GM12878 (cell line): ENCODE results near the gene CACNG8. TPM values are rescaled to one million over a fixed set of nuclear protein-coding genes. Genes with fewer than 3 reads are reported as not detected.

Source experiments
- ATAC-seq: fragments of 200-7000 bp; cut with Tn5 transposase; 3 replicates; pipeline ENCODE4 v1.9.1; 2020; ENCODE audit warnings: mild to moderate bottlenecking, moderate library complexity
- BruUV-seq: library from RNA; stranded (reverse); fragments of 400-500 nt; replicated peaks from 2 replicates; lab custom pipeline; 2021; lab: Mats Ljungman, UMichigan
- CTCF ChIA-PET: fragments of 300-600 bp; sonication (Branson Sonifier 250); formaldehyde crosslinking; extraction: SDS; loops from one replicate; lab custom pipeline; 2021; ENCODE audit warnings: inconsistent platforms; lab: Yijun Ruan, JAX
- POLR2A ChIA-PET: fragments of 350-600 bp; formaldehyde crosslinking; extraction: SDS; loops from one replicate; lab custom pipeline; 2021; ENCODE audit warnings: inconsistent platforms; lab: Charles Lee
- RAD21 ChIA-PET: fragments of 300-600 bp; sonication (Branson Sonifier 250); formaldehyde crosslinking; loops from one replicate; lab custom pipeline; 2023; ENCODE audit warnings: antibody characterized with exemption; ENCODE audit not compliant: unreplicated experiment; lab: Charles Lee
- SMC1A ChIA-PET: fragments of 300-600 bp; sonication (Branson Sonifier 250); formaldehyde crosslinking; loops from one replicate; lab custom pipeline; 2023; ENCODE audit not compliant: unreplicated experiment, uncharacterized antibody; lab: Charles Lee
- DNase-seq: peaks from one replicate; pipeline ENCODE4 v3.0.0-alpha.2; 2011; ENCODE audit warnings: low read depth, low spot score
- FAIRE-seq: peaks from 3 replicates; lab custom pipeline; 2011; peaks lifted over from hg19 to GRCh38; lab: Jason Lieb, UNC
- H2AFZ ChIP-seq: 2 replicates; pipeline ENCODE4 v1.6.0; 2011; ENCODE audit warnings: low read depth, low read length, control low read depth; ENCODE audit not compliant: control insufficient read depth
- H3K27ac ChIP-seq: 2 replicates; pipeline ENCODE4 v1.5.1; 2011; ENCODE audit warnings: control low read depth; ENCODE audit not compliant: control insufficient read depth, insufficient read depth
- H3K27me3 ChIP-seq, 2 experiments: replicated peaks in 1 of 2; 2 replicates each; pipeline versions ENCODE4 v1.6.0 to v1.6.1; 2011; ENCODE audit warnings: low read length in 1 of 2; ENCODE audit not compliant: control insufficient read depth in 2 of 2, insufficient read depth in 2 of 2
- H3K36me3 ChIP-seq, 2 experiments: 2 replicates each; pipeline ENCODE4 v1.5.1; 2011; ENCODE audit warnings: low read length in 1 of 2; ENCODE audit not compliant: control insufficient read depth in 2 of 2, insufficient read depth in 2 of 2
- H3K4me1 ChIP-seq: 2 replicates; pipeline ENCODE4 v1.6.1; 2011; ENCODE audit warnings: mild to moderate bottlenecking, low read length, moderate library complexity, mixed read lengths; ENCODE audit not compliant: control insufficient read depth, insufficient read depth
- H3K4me2 ChIP-seq: 2 replicates; pipeline ENCODE4 v1.6.0; 2011; ENCODE audit warnings: control low read depth; ENCODE audit not compliant: control insufficient read depth, insufficient read depth
- H3K4me3 ChIP-seq: fragments of 200-600 bp; sonication (generic); 2 replicates; pipeline ENCODE4 v1.5.1; 2016
- H3K79me2 ChIP-seq: 2 replicates; pipeline ENCODE4 v1.6.0; 2011; ENCODE audit warnings: low read length; ENCODE audit not compliant: control insufficient read depth, insufficient read depth
- H3K9ac ChIP-seq: 2 replicates; pipeline ENCODE4 v1.8.0; 2011; ENCODE audit warnings: low read length, control low read depth, mixed read lengths; ENCODE audit not compliant: control insufficient read depth, insufficient read depth
- H3K9me3 ChIP-seq: replicated peaks from 3 replicates; pipeline ENCODE4 v1.5.1; 2011; ENCODE audit warnings: mild to moderate bottlenecking, low read length; ENCODE audit not compliant: control insufficient read depth, insufficient read depth
- H4K20me1 ChIP-seq: 2 replicates; pipeline ENCODE4 v1.6.0; 2011; ENCODE audit not compliant: control insufficient read depth, insufficient read depth
- CBFB ChIP-seq: IDR thresholded peaks from 2 replicates; pipeline ENCODE4 v1.6.1; 2016; ENCODE audit warnings: antibody characterized with exemption, low read depth
- CEBPB ChIP-seq, 2 experiments: fragments of 150-350 bp in 1 of 2; IDR thresholded peaks; 2 replicates each; pipeline ENCODE4 v1.6.1; 2012 to 2014; ENCODE audit warnings: low read depth in 2 of 2, low read length in 2 of 2, borderline replicate concordance in 1 of 2, inconsistent platforms in 1 of 2
- FOS ChIP-seq: IDR thresholded peaks from 3 replicates; pipeline ENCODE4 v1.6.1; 2011; ENCODE audit warnings: borderline replicate concordance; ENCODE audit not compliant: insufficient read length; ENCODE audit errors: extremely low read depth
- FOXM1 ChIP-seq: IDR thresholded peaks from 2 replicates; pipeline ENCODE4 v1.6.1; 2012; ENCODE audit warnings: low read depth, mild to moderate bottlenecking, inconsistent platforms, low read length, moderate library complexity
- IRF5 ChIP-seq: fragments of 450-650 bp; IDR thresholded peaks from 2 replicates; pipeline ENCODE4 v1.6.1; 2017; ENCODE audit warnings: borderline replicate concordance
- KAT2A ChIP-seq: conservative IDR thresholded peaks from 2 replicates; pipeline ENCODE4 v1.6.1; 2011; ENCODE audit warnings: low read depth, low read length; ENCODE audit not compliant: control insufficient read depth
- KDM1A ChIP-seq: fragments of 200-600 bp; sonication (generic); IDR thresholded peaks from 2 replicates; pipeline ENCODE4 v1.6.1; 2016; ENCODE audit warnings: borderline replicate concordance
- NBN ChIP-seq: fragments of 450-650 bp; IDR thresholded peaks from 2 replicates; pipeline ENCODE4 v1.6.1; 2016
- NR2C2 ChIP-seq: IDR thresholded peaks from 2 replicates; pipeline ENCODE4 v1.6.1; 2011; ENCODE audit warnings: borderline replicate concordance, low read depth; ENCODE audit not compliant: control insufficient read depth, insufficient read length
- RBBP5 ChIP-seq: fragments of 200-600 bp; sonication (generic); conservative IDR thresholded peaks from 2 replicates; pipeline ENCODE4 v1.6.1; 2016
- RUNX3 ChIP-seq: IDR thresholded peaks from 2 replicates; pipeline ENCODE4 v1.6.1; 2012; ENCODE audit warnings: low read length, inconsistent platforms
- SREBF1 ChIP-seq: IDR thresholded peaks from 2 replicates; pipeline ENCODE4 v1.6.1; 2012; ENCODE audit warnings: mild to moderate bottlenecking, low read length
- TARDBP ChIP-seq: IDR thresholded peaks from 2 replicates; pipeline ENCODE4 v1.6.1; 2016; ENCODE audit warnings: borderline replicate concordance
- WGBS: methylation state at CpG from one replicate; pipeline ENCODE4 v1.1.6; 2016; ENCODE audit warnings: low lambda C conversion rate; ENCODE audit not compliant: insufficient replicate concordance, insufficient coverage; ENCODE audit errors: missing lambda C conversion rate; 5-methylcytosine and 5-hydroxymethylcytosine counted together
- in situ Hi-C: fragments of 300-500 bp; cut with MboI; formaldehyde crosslinking; loops from 9 replicates; pipeline ENCODE4 v1.14.3; 2018; ENCODE audit warnings: mixed read lengths
- intact Hi-C: fragments of 100-400 bp; cut with micrococcal nuclease; formaldehyde crosslinking; loops from one replicate; pipeline ENCODE4 v1.14.2; 2022; ENCODE audit not compliant: unreplicated experiment
- polyA plus RNA-seq, 11 experiments: library from polyadenylated mRNA; depleted of rRNA in 4 of 11; unstranded in 6 of 11; stranded (reverse) in 5 of 11; fragments of >200 nt; fragmentation: Nextera tagmentation in 4 of 11; fragmentation: Illumina TruSeq in 1 of 11; extraction: Ambion mirVana in 4 of 11; extraction: Trizol in 1 of 11; gene quantifications; 1 replicate in 1 of 11; 2 replicates in 10 of 11; pipeline versions ENCODE4 v1.2.1 to v1.2.3, GENCODE V29; 2011 to 2016; ENCODE audit warnings: inconsistent platforms in 2 of 11, missing spikeins in 2 of 11, low read depth in 1 of 11
- total RNA-seq, 4 experiments: library from RNA; depleted of rRNA in 3 of 4; stranded (reverse); fragments of >200 nt in 3 of 4; fragmentation: Illumina TruSeq in 1 of 4; extraction: Trizol in 1 of 4; gene quantifications; 2 replicates each; pipeline versions ENCODE4 v1.2.1 to v1.2.3, GENCODE V29; 2013 to 2021

CACNG8 gene
- total and polyA plus RNA-seq, 10 of the 15 experiments (the other 5 are each of a cell fraction or from before 2014, with no cell fraction given) = not detected

- ATAC-seq = no peak
- Histone ChIP-seq H3K79me2 (no peaks in the 10 kb centered on the region), H3K27ac (no peak overlapping the region), H3K4me3 (no peak overlapping the region), H3K9ac (no peak overlapping the region), H3K27me3 (no peaks in the 10 kb centered on the region), H2AFZ (no peak overlapping the region), H4K20me1 (no peaks in the 10 kb centered on the region), H3K9me3 (no peaks in the 10 kb centered on the region), H3K4me1 (no peaks in the 10 kb centered on the region), H3K4me2 (no peak overlapping the region), H3K36me3 (no peaks in the 10 kb centered on the region)
- intact Hi-C loops (no loop called here), in situ Hi-C loops (no loop called here)
- ChIA-PET POLR2A (no interaction called here), CTCF (no interaction called here), RAD21 (no interaction called here), SMC1A (interaction anchor here (0.6 kb wide), 1 partner anchor 29 kb away, joined by 3 read pairs; no protein-coding TSS in a partner anchor)
- no peak for TF ChIP-seq FOS
- TF ChIP-seq CBFB = no peak
- no peak for TF ChIP-seq FOXM1
- no peak for TF ChIP-seq TARDBP
- no peak for TF ChIP-seq NR2C2
- TF ChIP-seq CEBPB (IDR thresholded peaks at IDR 0.05; ENCODE audit: borderline replicate concordance in 1 of 2, low read depth in 2 of 2, low read length in 2 of 2) = no peak
- no peak for TF ChIP-seq RUNX3
- FAIRE-seq = no peak
- 29% methylated on average over 8 of the region's 8 CpGs for WGBS
- no peak for DNase-seq
- BruUV-seq = no TSS peak
Measured at GRCh38 chr19:54009440-54009839, 46.7 kb downstream of the CACNG8 start.

- Histone ChIP-seq H3K9me3 (no peaks in the 10 kb centered on the region), H3K36me3 (no peaks in the 10 kb centered on the region), H3K27ac (no peak overlapping the region), H4K20me1 (no peaks in the 10 kb centered on the region), H3K27me3 (no peaks in the 10 kb centered on the region), H3K79me2 (no peaks in the 10 kb centered on the region), H2AFZ (no peak overlapping the region), H3K4me1 (no peaks in the 10 kb centered on the region), H3K4me3 (no peak overlapping the region), H3K9ac (no peak overlapping the region)
- CTCF ChIA-PET = no interaction called here
- RAD21 ChIA-PET = no interaction called here
- SMC1A ChIA-PET = no interaction called here
- DNase-seq (no peak), ATAC-seq (no peak)
- 83% methylated on average over 6 of the region's 6 CpGs for WGBS
- BruUV-seq = no TSS peak
- intact Hi-C loops = no loop called here
- POLR2A ChIA-PET = no interaction called here
- TF ChIP-seq KDM1A (no peak), IRF5 (no peak), NBN (no peak), SREBF1 (no peak), KAT2A (no peak), RBBP5 (no peak)
- TF ChIP-seq, all 136 proteins: peak for 0
- in situ Hi-C loops = no loop called here
- no peak for FAIRE-seq
- H3K4me2 ChIP-seq = no peak overlapping the region
Measured at GRCh38 chr19:54010474-54010873, 47.7 kb downstream of the CACNG8 start.
